Retinal pigment epithelial cell (primary cell): ENCODE measurements around the gene NOP14.

ENCODE experiments used
- DNase-seq: peaks from one replicate; pipeline ENCODE4 v3.0.0-alpha.2; 2010; ENCODE audit warnings: low read depth
- H3K4me3 ChIP-seq: 2 replicates; pipeline ENCODE4 v1.5.1; 2011; ENCODE audit warnings: mild to moderate bottlenecking, low read length, control low read depth, moderate library complexity
- TF ChIP-seq, protein P1 (sequence below): conservative IDR thresholded peaks from 2 replicates; pipeline ENCODE4 v1.5.1; 2011; ENCODE audit warnings: low read depth, low read length, control low read depth, inconsistent platforms

NOP14 gene

DNA sequence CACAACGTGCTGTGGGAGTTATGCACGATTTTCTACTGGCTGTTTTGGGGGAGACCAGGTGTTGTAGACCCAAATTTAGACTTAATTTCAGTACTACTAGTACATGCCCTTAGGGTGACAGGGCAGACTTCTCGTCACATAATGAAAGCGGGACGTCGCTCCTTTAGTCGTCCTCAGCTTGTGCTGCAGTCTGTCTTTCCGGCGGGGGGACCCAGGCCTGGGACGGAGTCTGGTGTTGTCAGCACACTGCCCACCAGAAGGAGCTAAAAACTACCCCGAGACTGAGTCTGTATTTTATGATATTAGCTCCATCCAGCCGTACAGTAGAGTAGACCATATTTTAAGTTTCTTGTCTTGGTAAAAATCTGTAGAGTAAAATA lies 35.5 kb downstream of the NOP14 start:
- no peak overlapping the region for H3K4me3 ChIP-seq
- TF ChIP-seq, protein P1, sequence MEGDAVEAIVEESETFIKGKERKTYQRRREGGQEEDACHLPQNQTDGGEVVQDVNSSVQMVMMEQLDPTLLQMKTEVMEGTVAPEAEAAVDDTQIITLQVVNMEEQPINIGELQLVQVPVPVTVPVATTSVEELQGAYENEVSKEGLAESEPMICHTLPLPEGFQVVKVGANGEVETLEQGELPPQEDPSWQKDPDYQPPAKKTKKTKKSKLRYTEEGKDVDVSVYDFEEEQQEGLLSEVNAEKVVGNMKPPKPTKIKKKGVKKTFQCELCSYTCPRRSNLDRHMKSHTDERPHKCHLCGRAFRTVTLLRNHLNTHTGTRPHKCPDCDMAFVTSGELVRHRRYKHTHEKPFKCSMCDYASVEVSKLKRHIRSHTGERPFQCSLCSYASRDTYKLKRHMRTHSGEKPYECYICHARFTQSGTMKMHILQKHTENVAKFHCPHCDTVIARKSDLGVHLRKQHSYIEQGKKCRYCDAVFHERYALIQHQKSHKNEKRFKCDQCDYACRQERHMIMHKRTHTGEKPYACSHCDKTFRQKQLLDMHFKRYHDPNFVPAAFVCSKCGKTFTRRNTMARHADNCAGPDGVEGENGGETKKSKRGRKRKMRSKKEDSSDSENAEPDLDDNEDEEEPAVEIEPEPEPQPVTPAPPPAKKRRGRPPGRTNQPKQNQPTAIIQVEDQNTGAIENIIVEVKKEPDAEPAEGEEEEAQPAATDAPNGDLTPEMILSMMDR = no peak
- DNase-seq = no peak

GRCh38 chr4:2927016-2927695 lies 36.0 kb downstream of the NOP14 start:
- TF ChIP-seq, protein P1 = no peak
- H3K4me3 ChIP-seq = no peak overlapping the region
- no peak for DNase-seq

DNA sequence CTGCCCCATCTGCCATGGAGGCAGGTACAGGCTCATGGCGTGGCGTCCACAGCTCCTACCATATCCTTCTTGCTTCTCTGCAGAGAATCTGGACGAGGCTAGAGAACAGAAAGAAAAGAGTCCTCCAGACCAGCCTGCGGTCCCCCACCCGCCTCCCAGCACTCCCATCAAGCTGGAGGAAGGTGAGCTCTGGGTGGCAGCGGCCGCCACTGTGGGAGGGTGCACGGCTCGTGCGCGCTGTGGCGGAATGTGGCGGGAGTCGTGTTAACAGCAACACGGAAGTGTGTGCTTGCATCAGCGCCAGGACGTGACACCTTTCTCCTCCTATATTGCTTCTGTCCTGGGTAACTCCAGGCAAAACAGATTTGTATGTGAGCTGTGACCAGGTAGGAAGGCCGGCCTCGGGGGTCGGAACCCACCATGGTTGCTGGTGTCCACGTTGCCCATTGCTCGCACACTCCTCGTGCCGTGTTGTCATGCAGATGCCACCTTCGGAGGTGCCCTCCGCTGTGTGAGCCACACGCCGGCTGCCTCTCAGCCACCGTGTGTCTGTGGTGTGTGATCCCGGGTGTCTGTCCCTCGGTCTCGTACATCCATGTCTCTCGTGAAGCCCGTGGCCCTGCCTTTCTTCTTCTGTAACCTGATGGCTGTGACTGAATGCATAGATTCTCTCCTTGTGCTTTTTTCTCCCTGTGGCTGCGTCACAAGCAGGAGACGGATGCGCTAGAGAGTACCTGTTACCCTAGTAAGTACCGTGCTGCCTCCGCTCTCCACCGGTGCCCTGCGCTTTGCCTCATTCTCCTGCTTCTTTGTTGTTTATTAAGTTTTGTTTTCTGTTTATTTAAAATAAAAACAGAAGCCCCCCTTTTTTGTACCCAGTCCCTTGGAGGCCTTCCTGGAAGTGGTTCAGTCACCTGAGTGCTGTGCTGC lies 37.0 kb downstream of the NOP14 start:
- DNase-seq = no peak
- H3K4me3 ChIP-seq = no peak overlapping the region
- TF ChIP-seq, protein P1 = no peak

DNA sequence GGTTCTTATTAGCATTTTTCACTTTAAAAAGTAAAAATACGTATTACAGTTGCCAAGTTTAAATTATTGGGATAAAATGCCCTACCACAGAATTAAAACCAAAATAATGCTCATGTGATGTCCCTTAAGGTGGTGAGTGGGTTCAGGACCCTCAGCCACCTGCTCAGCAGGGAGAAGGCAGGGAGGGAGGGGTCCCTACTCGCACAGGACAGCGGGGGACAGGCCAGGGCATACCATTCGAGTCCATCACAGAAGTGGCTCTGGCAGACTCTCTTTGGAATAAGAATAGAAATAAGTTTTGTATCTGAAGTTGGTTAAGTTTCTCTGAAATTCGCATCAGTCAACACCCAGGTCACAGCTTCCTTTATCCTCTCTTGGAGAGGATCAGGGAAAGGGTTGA lies 37.7 kb downstream of the NOP14 start:
- no peak overlapping the region for H3K4me3 ChIP-seq
- TF ChIP-seq, protein P1 = no peak
- no peak for DNase-seq

DNA sequence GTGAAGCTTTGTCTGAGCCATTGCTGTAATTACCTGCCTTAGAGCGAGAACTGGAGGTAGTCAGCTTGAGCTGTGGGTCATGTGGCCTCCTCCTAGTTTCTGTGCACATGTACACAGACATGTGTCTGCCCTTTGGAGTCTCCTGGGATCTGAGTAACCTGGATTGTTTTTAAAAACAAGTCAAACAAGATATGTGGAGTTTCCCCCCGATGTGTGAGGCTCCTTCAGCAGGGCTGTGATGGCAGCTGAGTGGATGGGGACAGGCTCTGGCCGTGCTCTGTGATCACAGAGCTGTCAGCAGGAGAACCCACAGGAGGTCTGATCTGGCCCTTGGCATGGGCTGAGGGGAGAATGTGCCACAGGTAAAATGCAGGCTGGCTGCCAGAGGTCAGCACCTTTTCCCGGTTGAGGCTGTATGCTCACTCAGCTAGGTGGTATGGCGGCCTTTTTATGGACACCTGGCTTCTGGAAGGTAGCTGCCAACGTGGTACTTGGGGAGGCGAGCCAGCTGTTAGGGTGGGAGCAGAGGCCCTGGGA lies 38.4 kb downstream of the NOP14 start:
- TF ChIP-seq, protein P1 = no peak
- no peak for DNase-seq
- H3K4me3 ChIP-seq = no peak overlapping the region

GRCh38 chr4:2924286-2924685 lies 38.9 kb downstream of the NOP14 start:
- TF ChIP-seq, protein P1 = no peak
- DNase-seq = no peak

More at GRCh38 chr4:2924286-2924685, 38.9 kb downstream of the NOP14 start:
- no peak overlapping the region for H3K4me3 ChIP-seq
